Fibroblast of lung (primary cell): Measurements from ENCODE around the gene PARP12.

Experiments used
- EZH2 ChIP-seq: IDR thresholded peaks from 2 replicates; pipeline ENCODE4 v1.5.1; 2012; ENCODE audit warnings: low read length, control low read depth, mild to moderate bottlenecking; ENCODE audit errors: missing control alignments
- TF ChIP-seq, protein P1 (sequence below), 2 donors: IDR thresholded peaks in 1 of 2; conservative IDR thresholded peaks in 1 of 2; 1 replicate in 1 of 2; 2 replicates in 1 of 2; pipeline ENCODE4 v1.5.1; 2011 to 2012; ENCODE audit warnings: low read length in 2 of 2, control low read depth in 1 of 2, inconsistent platforms in 1 of 2, low read depth in 1 of 2, mild to moderate bottlenecking in 1 of 2

DNA sequence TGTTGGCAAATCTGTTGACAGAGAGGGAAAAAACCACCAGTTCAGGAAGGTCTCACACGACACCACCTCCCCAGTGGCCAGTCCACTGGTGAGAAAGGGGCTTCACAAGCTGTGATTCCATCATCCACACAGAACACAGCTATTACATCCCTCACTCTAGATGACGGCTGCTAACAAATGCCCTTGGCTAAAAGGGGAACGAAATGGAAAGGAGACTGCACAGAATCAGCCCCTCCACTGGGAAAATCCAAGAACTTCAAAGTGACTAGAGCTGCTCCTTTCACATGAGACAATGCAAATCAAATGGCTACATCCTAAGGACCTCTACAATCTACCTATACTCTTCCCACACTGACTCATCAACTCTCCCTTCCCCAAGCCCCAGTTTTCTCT lies 5.6 kb downstream of the PARP12 start:
- no peak for TF ChIP-seq EZH2
- TF ChIP-seq, protein P1, sequence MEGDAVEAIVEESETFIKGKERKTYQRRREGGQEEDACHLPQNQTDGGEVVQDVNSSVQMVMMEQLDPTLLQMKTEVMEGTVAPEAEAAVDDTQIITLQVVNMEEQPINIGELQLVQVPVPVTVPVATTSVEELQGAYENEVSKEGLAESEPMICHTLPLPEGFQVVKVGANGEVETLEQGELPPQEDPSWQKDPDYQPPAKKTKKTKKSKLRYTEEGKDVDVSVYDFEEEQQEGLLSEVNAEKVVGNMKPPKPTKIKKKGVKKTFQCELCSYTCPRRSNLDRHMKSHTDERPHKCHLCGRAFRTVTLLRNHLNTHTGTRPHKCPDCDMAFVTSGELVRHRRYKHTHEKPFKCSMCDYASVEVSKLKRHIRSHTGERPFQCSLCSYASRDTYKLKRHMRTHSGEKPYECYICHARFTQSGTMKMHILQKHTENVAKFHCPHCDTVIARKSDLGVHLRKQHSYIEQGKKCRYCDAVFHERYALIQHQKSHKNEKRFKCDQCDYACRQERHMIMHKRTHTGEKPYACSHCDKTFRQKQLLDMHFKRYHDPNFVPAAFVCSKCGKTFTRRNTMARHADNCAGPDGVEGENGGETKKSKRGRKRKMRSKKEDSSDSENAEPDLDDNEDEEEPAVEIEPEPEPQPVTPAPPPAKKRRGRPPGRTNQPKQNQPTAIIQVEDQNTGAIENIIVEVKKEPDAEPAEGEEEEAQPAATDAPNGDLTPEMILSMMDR (conservative IDR thresholded peaks at IDR 0.05 in 1 of 2, IDR thresholded peaks at IDR 0.05 in 1 of 2; ENCODE audit: low read depth in 1 of 2, low read length in 2 of 2): no peak
